ENCODE data around the gene LIPJ.
A peak's percentile ranks its signal among the peaks of the same experiment; 100 is the strongest.

LIPJ gene

DNA sequence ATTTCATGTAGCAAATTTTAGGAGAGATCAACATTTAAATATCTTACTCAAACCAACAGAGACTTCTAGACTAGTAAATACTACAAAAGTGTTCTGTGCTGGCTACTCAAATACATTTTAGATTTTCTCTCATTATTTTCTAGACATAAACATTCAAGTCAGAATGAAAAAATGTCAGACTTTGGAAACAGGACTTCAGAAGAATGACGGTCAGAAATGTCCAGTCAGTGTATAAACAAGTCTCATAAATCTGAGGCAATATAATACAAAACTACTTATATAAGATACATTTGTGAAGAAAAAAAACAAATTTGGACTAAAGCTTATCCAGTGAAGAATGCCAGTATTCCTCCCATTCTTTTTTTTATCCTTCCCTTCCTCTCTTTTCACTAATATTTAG, 29.3 kb upstream of the LIPJ start:
- ChIA-PET POLR2A (interaction anchor here (0.8 kb wide), 1 partner anchor 95 kb away, joined by 3 read pairs; no protein-coding TSS in a partner anchor), CTCF (interaction anchor here (0.5 to 2.6 kb wide), 7 partner anchors 21 to 706 kb away, joined by 3 to 6 read pairs (median 3); partner anchors contain the start of gene RNLS)
- no peak overlapping the region for H3K4me3 ChIP-seq (ENCODE audit: low read depth, low read length)
- TF ChIP-seq, protein P1, sequence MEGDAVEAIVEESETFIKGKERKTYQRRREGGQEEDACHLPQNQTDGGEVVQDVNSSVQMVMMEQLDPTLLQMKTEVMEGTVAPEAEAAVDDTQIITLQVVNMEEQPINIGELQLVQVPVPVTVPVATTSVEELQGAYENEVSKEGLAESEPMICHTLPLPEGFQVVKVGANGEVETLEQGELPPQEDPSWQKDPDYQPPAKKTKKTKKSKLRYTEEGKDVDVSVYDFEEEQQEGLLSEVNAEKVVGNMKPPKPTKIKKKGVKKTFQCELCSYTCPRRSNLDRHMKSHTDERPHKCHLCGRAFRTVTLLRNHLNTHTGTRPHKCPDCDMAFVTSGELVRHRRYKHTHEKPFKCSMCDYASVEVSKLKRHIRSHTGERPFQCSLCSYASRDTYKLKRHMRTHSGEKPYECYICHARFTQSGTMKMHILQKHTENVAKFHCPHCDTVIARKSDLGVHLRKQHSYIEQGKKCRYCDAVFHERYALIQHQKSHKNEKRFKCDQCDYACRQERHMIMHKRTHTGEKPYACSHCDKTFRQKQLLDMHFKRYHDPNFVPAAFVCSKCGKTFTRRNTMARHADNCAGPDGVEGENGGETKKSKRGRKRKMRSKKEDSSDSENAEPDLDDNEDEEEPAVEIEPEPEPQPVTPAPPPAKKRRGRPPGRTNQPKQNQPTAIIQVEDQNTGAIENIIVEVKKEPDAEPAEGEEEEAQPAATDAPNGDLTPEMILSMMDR (IDR thresholded peaks at IDR 0.05; ENCODE audit: insufficient read depth, low read length, missing control alignments), result no peak
- DNase-seq (ENCODE audit: low read depth, low spot score), result no peak

- H3K4me3 ChIP-seq (ENCODE audit: low read depth, low read length), result no peak overlapping the region
- ChIA-PET POLR2A (interaction anchor here (0.8 kb wide), 1 partner anchor 94 kb away, joined by 3 read pairs; no protein-coding TSS in a partner anchor), CTCF (interaction anchor here (0.9 to 2.6 kb wide), 7 partner anchors 11 to 707 kb away, joined by 3 to 6 read pairs (median 4); partner anchors contain the start of gene RNLS)
- DNase-seq (ENCODE audit: low read depth, low spot score), result no peak
- TF ChIP-seq, protein P1 (IDR thresholded peaks at IDR 0.05; ENCODE audit: insufficient read depth, low read length, missing control alignments), result no peak
Observed at GRCh38 chr10:88557658-88558057, 28.9 kb upstream of the LIPJ start.

DNA sequence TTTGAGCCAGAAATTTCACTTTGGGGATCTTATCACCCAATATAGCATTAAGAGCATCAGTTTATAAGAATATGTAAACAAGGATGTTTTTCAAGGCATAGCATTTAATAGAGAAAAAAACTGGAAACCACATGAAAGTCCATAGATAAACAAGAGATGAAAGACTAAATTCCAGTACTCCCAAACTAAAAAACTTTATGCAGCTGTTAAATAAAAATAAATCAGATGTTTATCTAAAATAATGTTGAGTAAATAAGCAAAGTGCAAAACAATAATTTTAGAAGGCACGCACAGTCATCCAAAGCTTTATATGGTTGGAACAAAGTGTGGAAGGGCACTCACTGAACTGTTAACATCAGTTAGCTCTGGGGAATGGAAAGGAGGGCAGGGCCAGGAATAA, 24.4 kb upstream of the LIPJ start:
- POLR2A ChIA-PET, result no interaction called here
- DNase-seq (ENCODE audit: low read depth, low spot score), result no peak
- CTCF ChIA-PET, result interaction anchor here (1.6 to 10.3 kb wide), 6 partner anchors 9 to 703 kb away, joined by 5 to 217 read pairs (median 40); no protein-coding TSS in a partner anchor
- TF ChIP-seq, protein P1 (IDR thresholded peaks at IDR 0.05; ENCODE audit: insufficient read depth, low read length, missing control alignments), result no peak
- H3K4me3 ChIP-seq (ENCODE audit: low read depth, low read length), result no peak overlapping the region

GRCh38 chr10:88565072-88565471, 21.5 kb upstream of the LIPJ start:
- TF ChIP-seq, protein P1 (IDR thresholded peaks at IDR 0.05; ENCODE audit: insufficient read depth, low read length, missing control alignments), result peak; percentile 14
- H3K4me3 ChIP-seq (ENCODE audit: low read depth, low read length), result no peak overlapping the region
- DNase-seq (ENCODE audit: low read depth, low spot score), result no peak
- CTCF ChIA-PET, result interaction anchor here (0.6 to 10.3 kb wide), 45 partner anchors 10 to 767 kb away, joined by 3 to 217 read pairs (median 4); partner anchors contain the start of genes LIPK and RNLS
- POLR2A ChIA-PET, result no interaction called here

DNA sequence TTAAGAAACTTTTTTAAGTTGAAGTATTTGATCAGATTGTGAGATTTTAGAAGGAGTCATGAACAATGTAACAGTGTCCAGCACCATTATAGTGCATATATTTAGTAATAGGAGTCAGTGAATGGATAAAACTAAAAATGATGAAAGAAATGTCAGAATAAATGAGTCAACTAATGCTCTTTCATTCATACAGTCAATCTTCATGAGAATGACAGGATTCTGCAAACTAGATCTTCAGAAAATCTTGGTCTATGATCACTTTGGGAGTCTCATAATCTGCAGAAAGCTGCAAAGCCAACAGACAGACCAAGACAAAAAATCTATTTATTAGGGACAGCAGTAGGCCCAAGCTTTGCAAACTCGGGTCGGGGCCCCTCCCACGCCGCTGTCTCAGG, 4.2 kb upstream of the LIPJ start:
- ChIA-PET CTCF (interaction anchor here (0.6 to 5.0 kb wide), 21 partner anchors 10 to 756 kb away, joined by 3 to 50 read pairs (median 4); no protein-coding TSS in a partner anchor), POLR2A (interaction anchor here (1.0 kb wide), 1 partner anchor 8 kb away, joined by 3 read pairs; no protein-coding TSS in a partner anchor)
- TF ChIP-seq, protein P1 (IDR thresholded peaks at IDR 0.05; ENCODE audit: insufficient read depth, low read length, missing control alignments), result no peak
- no peak for DNase-seq (ENCODE audit: low read depth, low spot score)
- peak overlapping the region; percentile 59 for H3K4me3 ChIP-seq (ENCODE audit: low read depth, low read length)

GRCh38 chr10:88582806-88583583, 3.6 kb upstream of the LIPJ start, which contains the start of gene RNLS:
Gene RNLS, minus strand, starts transcription at chr10:88583318.
- CTCF ChIA-PET, result interaction anchor here (0.6 to 5.0 kb wide), 29 partner anchors 10 to 756 kb away, joined by 3 to 50 read pairs (median 4); no protein-coding TSS in a partner anchor
- DNase-seq (ENCODE audit: low read depth, low spot score), result no peak

More at GRCh38 chr10:88582806-88583583, 3.6 kb upstream of the LIPJ start, which contains the start of gene RNLS:
- H3K4me3 ChIP-seq (ENCODE audit: low read depth, low read length), result peak within 1 kb of the TSS; percentile 59
- TF ChIP-seq, protein P1 (IDR thresholded peaks at IDR 0.05; ENCODE audit: insufficient read depth, low read length, missing control alignments), result peak; percentile 88
- POLR2A ChIA-PET, result interaction anchor here (1.0 kb wide), 1 partner anchor 9 kb away, joined by 3 read pairs; no protein-coding TSS in a partner anchor

Data from AG04449 (cell line).